HCT116 (cell line): Measurements from ENCODE around the gene MAST4. TPM values are rescaled to one million over a fixed set of nuclear protein-coding genes. Genes with fewer than 3 reads are reported as not detected.

Experiments
- ATAC-seq: fragments of 200-7000 bp; cut with Tn5 transposase; 2 replicates; pipeline ENCODE4 v1.9.1; 2020; ENCODE audit warnings: mild to moderate bottlenecking, moderate library complexity
- BruUV-seq: library from RNA; stranded (reverse); fragments of 400-500 nt; replicated peaks from 2 replicates; lab custom pipeline; 2021; lab: Mats Ljungman, UMichigan
- CTCF ChIA-PET: fragments of 300-600 bp; sonication (Branson Sonifier 250); formaldehyde crosslinking; loops from one replicate; lab custom pipeline; 2021; ENCODE audit warnings: antibody characterized with exemption; lab: Charles Lee
- POLR2A ChIA-PET: fragments of 300-600, 350-600 bp; sonication (Branson Sonifier 250); formaldehyde crosslinking; loops from one replicate; lab custom pipeline; 2021; ENCODE audit warnings: antibody characterized with exemption; lab: Charles Lee
- RAD21 ChIA-PET, 2 experiments: fragments of 300-600 bp; sonication (Branson Sonifier 250); formaldehyde crosslinking; loops; one replicate each; lab custom pipeline; 2023; ENCODE audit warnings: low total read pairs in 2 of 2; ENCODE audit not compliant: uncharacterized antibody in 2 of 2, unreplicated experiment in 2 of 2, low non-redundant PET in 1 of 2; lab: Charles Lee
- DNase-seq: peaks from one replicate; pipeline ENCODE4 v3.0.0-alpha.2; 2010; ENCODE audit warnings: low read depth, low spot score
- H2AFZ ChIP-seq: fragments of 200-600 bp; shearing (Covaris generic), sonication (generic); 2 replicates; pipeline ENCODE4 v1.6.1; 2017; ENCODE audit warnings: low read depth, mixed run types, mixed read lengths, antibody characterized with exemption, low read length; ENCODE audit not compliant: poor library complexity, severe bottlenecking
- H3K27ac ChIP-seq: 2 replicates; pipeline ENCODE4 v1.5.1; 2012; ENCODE audit warnings: low read depth, low read length
- H3K27me3 ChIP-seq: fragments of 200-600 bp; sonication (generic); 2 replicates; pipeline ENCODE4 v1.6.1; 2016; ENCODE audit warnings: mixed run types, low read length, mixed read lengths; ENCODE audit not compliant: insufficient read depth
- H3K36me3 ChIP-seq, 2 experiments: fragments of 200-500 bp in 1 of 2; fragments of 200-600 bp in 1 of 2; sonication (Bioruptor generic) in 1 of 2; sonication (generic) in 1 of 2; 2 replicates each; pipeline versions ENCODE4 v1.5.1 to v1.6.1; 2014 to 2016; ENCODE audit warnings: low read length in 2 of 2, inconsistent platforms in 1 of 2, mixed read lengths in 1 of 2, mixed run types in 1 of 2; ENCODE audit not compliant: insufficient read depth in 2 of 2, control insufficient read depth in 1 of 2
- H3K4me1 ChIP-seq, 2 experiments: fragments of 200-600 bp in 1 of 2; sonication (generic) in 1 of 2; 2 replicates each; pipeline versions ENCODE4 v1.5.1 to v1.6.1; 2012 to 2017; ENCODE audit warnings: low read length in 2 of 2, inconsistent platforms in 1 of 2, mild to moderate bottlenecking in 1 of 2, mixed read lengths in 1 of 2, mixed run types in 1 of 2, moderate library complexity in 1 of 2; ENCODE audit not compliant: insufficient read depth in 2 of 2, control insufficient read depth in 1 of 2
- H3K4me2 ChIP-seq: fragments of 200-600 bp; sonication (generic); 2 replicates; pipeline ENCODE4 v1.6.1; 2017; ENCODE audit warnings: mixed run types, low read length, mixed read lengths
- H3K4me3 ChIP-seq, 2 experiments: fragments of 200-600 bp in 1 of 2; sonication (generic) in 1 of 2; replicated peaks in 1 of 2; 2 replicates each; pipeline ENCODE4 v1.5.1; 2011 to 2016; ENCODE audit warnings: low read length in 2 of 2, control low read depth in 1 of 2, low read depth in 1 of 2, mild to moderate bottlenecking in 1 of 2, mixed read lengths in 1 of 2, mixed run types in 1 of 2
- H3K79me2 ChIP-seq: fragments of 200-600 bp; sonication (generic); 2 replicates; pipeline ENCODE4 v1.6.1; 2017; ENCODE audit warnings: mild to moderate bottlenecking, mixed run types, low read length, moderate library complexity, mixed read lengths; ENCODE audit not compliant: insufficient read depth
- H3K9ac ChIP-seq: fragments of 200-600 bp; sonication (generic); 2 replicates; pipeline ENCODE4 v1.6.1; 2016; ENCODE audit warnings: low read length, mixed read lengths
- H3K9me2 ChIP-seq: fragments of 200-600 bp; sonication (generic), shearing (Covaris generic); 2 replicates; pipeline ENCODE4 v1.6.1; 2017; ENCODE audit warnings: mixed run types, mild to moderate bottlenecking, moderate library complexity; ENCODE audit not compliant: insufficient read depth
- H3K9me3 ChIP-seq, 2 experiments: fragments of 200-500 bp in 1 of 2; fragments of 200-600 bp in 1 of 2; sonication (Bioruptor generic) in 1 of 2; sonication (generic) in 1 of 2; 2 replicates each; pipeline ENCODE4 v1.6.1; 2014 to 2017; ENCODE audit warnings: low read length in 2 of 2, mixed read lengths in 2 of 2, inconsistent platforms in 1 of 2, low read depth in 1 of 2, mild to moderate bottlenecking in 1 of 2, mixed run types in 1 of 2, moderate library complexity in 1 of 2; ENCODE audit not compliant: control insufficient read depth in 1 of 2, insufficient read depth in 1 of 2
- H4K20me1 ChIP-seq: fragments of 200-600 bp; sonication (generic), shearing (Covaris generic); 2 replicates; pipeline ENCODE4 v1.6.1; 2017; ENCODE audit warnings: mixed run types, mild to moderate bottlenecking, moderate library complexity; ENCODE audit not compliant: insufficient read depth
- CBX3 ChIP-seq: IDR thresholded peaks from 2 replicates; pipeline ENCODE4 v1.6.1; 2012; ENCODE audit warnings: low read depth
- CTCF ChIP-seq, 3 experiments: fragments of 200-600 bp in 1 of 3; sonication (generic) in 1 of 3; IDR thresholded peaks in 2 of 3; conservative IDR thresholded peaks in 1 of 3; 2 replicates each; pipeline ENCODE4 v1.5.1; 2012 to 2017; ENCODE audit warnings: low read depth in 2 of 3, low read length in 2 of 3, antibody characterized with exemption in 1 of 3, borderline replicate concordance in 1 of 3, control low read depth in 1 of 3, mild to moderate bottlenecking in 1 of 3, mixed read lengths in 1 of 3, mixed run types in 1 of 3, moderate library complexity in 1 of 3; ENCODE audit not compliant: insufficient read depth in 1 of 3
- EGR1 ChIP-seq: IDR thresholded peaks from 2 replicates; pipeline ENCODE4 v1.6.1; 2012; ENCODE audit warnings: low read depth
- ELF1 ChIP-seq: IDR thresholded peaks from 2 replicates; pipeline ENCODE4 v1.6.1; 2012; ENCODE audit warnings: low read depth, borderline replicate concordance
- EZH2 ChIP-seq: fragments of 200-600 bp; sonication (generic); IDR thresholded peaks from 2 replicates; pipeline ENCODE4 v1.6.1; 2017; ENCODE audit warnings: antibody characterized with exemption, mixed run types
- EZH2phosphoT487 ChIP-seq: fragments of 200-600 bp; IDR thresholded peaks from 2 replicates; pipeline ENCODE4 v1.6.1; 2018; ENCODE audit warnings: antibody characterized with exemption, borderline replicate concordance
- FOSL1 ChIP-seq: IDR thresholded peaks from 2 replicates; pipeline ENCODE4 v1.6.1; 2012; ENCODE audit warnings: low read depth
- JUND ChIP-seq: IDR thresholded peaks from 2 replicates; pipeline ENCODE4 v1.6.1; 2012
- MAX ChIP-seq: IDR thresholded peaks from 2 replicates; pipeline ENCODE4 v1.6.1; 2012
- POLR2AphosphoS5 ChIP-seq: IDR thresholded peaks from 2 replicates; pipeline ENCODE4 v1.6.1; 2011; ENCODE audit warnings: mild to moderate bottlenecking, low read depth, low read length, moderate library complexity
- RAD21 ChIP-seq: IDR thresholded peaks from 2 replicates; pipeline ENCODE4 v1.6.1; 2012; ENCODE audit warnings: low read depth, mild to moderate bottlenecking
- REST ChIP-seq: IDR thresholded peaks from 2 replicates; pipeline ENCODE4 v1.6.1; 2012; ENCODE audit warnings: low read depth
- SIN3A ChIP-seq: IDR thresholded peaks from 2 replicates; pipeline ENCODE4 v1.6.1; 2012; ENCODE audit warnings: low read depth
- SP1 ChIP-seq: IDR thresholded peaks from 2 replicates; pipeline ENCODE4 v1.6.1; 2012; ENCODE audit warnings: low read depth
- SRF ChIP-seq: IDR thresholded peaks from 2 replicates; pipeline ENCODE4 v1.6.1; 2012; ENCODE audit warnings: low read depth
- TCF7L2 ChIP-seq: IDR thresholded peaks from 2 replicates; pipeline ENCODE4 v1.7.0; 2011; ENCODE audit warnings: borderline replicate concordance, inconsistent platforms; ENCODE audit not compliant: insufficient read depth, insufficient read length; ENCODE audit errors: extremely low read depth
- ZBTB33 ChIP-seq: IDR thresholded peaks from 2 replicates; pipeline ENCODE4 v1.6.1; 2011; ENCODE audit warnings: mild to moderate bottlenecking, low read length, moderate library complexity; ENCODE audit not compliant: insufficient replicate concordance; ENCODE audit errors: extremely low read depth
- ZFX ChIP-seq: fragments of 450-650 bp; IDR thresholded peaks from 2 replicates; pipeline ENCODE4 v1.6.1; 2017
- ZNF274 ChIP-seq: fragments of 200-500 bp; sonication (Bioruptor generic); IDR thresholded peaks from 2 replicates; pipeline ENCODE4 v1.6.1; 2014; ENCODE audit warnings: mild to moderate bottlenecking, low read depth, low read length, inconsistent platforms
- intact Hi-C: fragments of 100-400 bp; cut with micrococcal nuclease; formaldehyde crosslinking; loops from 2 replicates; pipeline ENCODE4 v1.10.0; 2022
- total RNA-seq: library from RNA; stranded (reverse); gene quantifications from one replicate; pipeline ENCODE4 v1.2.1, GENCODE V29; 2021; ENCODE audit not compliant: unreplicated experiment

The MAST4 gene
- total RNA-seq, 1 experiment from 2014 or later = 1.1 TPM

GRCh38 chr5:66989286-66989685, 393.1 kb downstream of the MAST4 start:
- Histone ChIP-seq H3K27me3 (peaks cover 48% of the 10 kb centered on the region), H2AFZ (no peak overlapping the region), H3K4me3 (no peak overlapping the region), H3K4me2 (no peak overlapping the region), H3K9me2 (no peaks in the 10 kb centered on the region), H3K79me2 (no peaks in the 10 kb centered on the region), H3K27ac (no peak overlapping the region), H4K20me1 (no peaks in the 10 kb centered on the region), H3K4me1 (no peaks in the 10 kb centered on the region), H3K36me3 (no peaks in the 10 kb centered on the region), H3K9ac (no peak overlapping the region), H3K9me3 (no peaks in the 10 kb centered on the region)
- POLR2A ChIA-PET = no interaction called here
- DNase-seq = no peak
- intact Hi-C loops = loop anchor here (2.0 to 5.0 kb wide), 2 partner anchors 162 to 218 kb away; no protein-coding TSS in a partner anchor
- TF ChIP-seq SP1 = no peak
- no peak for TF ChIP-seq ZNF274
- no peak for TF ChIP-seq SIN3A
- no peak for TF ChIP-seq EZH2phosphoT487
- no peak for TF ChIP-seq SRF
- no peak for TF ChIP-seq EZH2
- TF ChIP-seq FOSL1 = no peak
- TF ChIP-seq ZFX = no peak
- no peak for TF ChIP-seq CBX3
- no peak for TF ChIP-seq JUND
- TF ChIP-seq EGR1 = no peak
- TF ChIP-seq POLR2AphosphoS5 = no peak
- no peak for TF ChIP-seq TCF7L2
- TF ChIP-seq MAX = no peak
- TF ChIP-seq ELF1 = no peak
- no peak for TF ChIP-seq REST
- TF ChIP-seq ZBTB33 = no peak
- no peak for TF ChIP-seq CTCF (IDR thresholded peaks at IDR 0.05 in 2 of 3, conservative IDR thresholded peaks at IDR 0.05 in 1 of 3; ENCODE audit: borderline replicate concordance in 1 of 3, insufficient read depth in 1 of 3, low read depth in 2 of 3, low read length in 2 of 3)
- no peak for TF ChIP-seq RAD21
- RAD21 ChIA-PET = no interaction called here
- no TSS peak for BruUV-seq
- CTCF ChIA-PET = interaction anchor here (1.1 to 1.5 kb wide), 2 partner anchors 11 to 160 kb away, joined by 3 read pairs; no protein-coding TSS in a partner anchor
- ATAC-seq = no peak
